ENCODE results near the gene CDC42EP3. TPM values are rescaled to one million over a fixed set of nuclear protein-coding genes. Genes with fewer than 3 reads are reported as not detected.

The CDC42EP3 gene
- total RNA-seq, 4 donors from 2014 or later, result 8.1 to 24.7 (median 18.8) TPM

- Histone ChIP-seq H3K4me3 (replicated peaks in 1 of 3) (no peak overlapping the region), H3K27ac (no peak overlapping the region), H3K27me3 (no peaks in the 10 kb centered on the region), H3K9me3 (no peaks in the 10 kb centered on the region), H3K4me1 (peaks cover 0 to 18% of the 10 kb centered on the region in 2 donors), H3K36me3 (no peaks in the 10 kb centered on the region)
- intact Hi-C loops (cut with DNase I), result no loop called here
- WGBS, 2 donors, result 84% methylated on average over 4 of the region's 4 CpGs
- no peak for DNase-seq
- no peak for TF ChIP-seq POLR2A (IDR thresholded peaks at IDR 0.05)
- TF ChIP-seq, protein P1, sequence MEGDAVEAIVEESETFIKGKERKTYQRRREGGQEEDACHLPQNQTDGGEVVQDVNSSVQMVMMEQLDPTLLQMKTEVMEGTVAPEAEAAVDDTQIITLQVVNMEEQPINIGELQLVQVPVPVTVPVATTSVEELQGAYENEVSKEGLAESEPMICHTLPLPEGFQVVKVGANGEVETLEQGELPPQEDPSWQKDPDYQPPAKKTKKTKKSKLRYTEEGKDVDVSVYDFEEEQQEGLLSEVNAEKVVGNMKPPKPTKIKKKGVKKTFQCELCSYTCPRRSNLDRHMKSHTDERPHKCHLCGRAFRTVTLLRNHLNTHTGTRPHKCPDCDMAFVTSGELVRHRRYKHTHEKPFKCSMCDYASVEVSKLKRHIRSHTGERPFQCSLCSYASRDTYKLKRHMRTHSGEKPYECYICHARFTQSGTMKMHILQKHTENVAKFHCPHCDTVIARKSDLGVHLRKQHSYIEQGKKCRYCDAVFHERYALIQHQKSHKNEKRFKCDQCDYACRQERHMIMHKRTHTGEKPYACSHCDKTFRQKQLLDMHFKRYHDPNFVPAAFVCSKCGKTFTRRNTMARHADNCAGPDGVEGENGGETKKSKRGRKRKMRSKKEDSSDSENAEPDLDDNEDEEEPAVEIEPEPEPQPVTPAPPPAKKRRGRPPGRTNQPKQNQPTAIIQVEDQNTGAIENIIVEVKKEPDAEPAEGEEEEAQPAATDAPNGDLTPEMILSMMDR (IDR thresholded peaks at IDR 0.05), result no peak
Observed at GRCh38 chr2:37612382-37612781, 59.1 kb downstream of the CDC42EP3 start.

GRCh38 chr2:37610638-37611289 lies 60.7 kb downstream of the CDC42EP3 start:
- Histone ChIP-seq H3K4me3 (replicated peaks in 1 of 3) (no peak overlapping the region), H3K27me3 (no peaks in the 10 kb centered on the region), H3K9me3 (no peaks in the 10 kb centered on the region), H3K36me3 (no peaks in the 10 kb centered on the region), H3K4me1 (peaks cover 0 to 6% of the 10 kb centered on the region in 2 donors), H3K27ac (no peak overlapping the region)
- WGBS, 2 donors, result 75 to 79% methylated on average over 5 of the region's 5 CpGs
- TF ChIP-seq POLR2A (IDR thresholded peaks at IDR 0.05), result no peak
- TF ChIP-seq, protein P1 (IDR thresholded peaks at IDR 0.05), result no peak
- intact Hi-C loops (cut with DNase I), result no loop called here
- no peak for DNase-seq

DNA sequence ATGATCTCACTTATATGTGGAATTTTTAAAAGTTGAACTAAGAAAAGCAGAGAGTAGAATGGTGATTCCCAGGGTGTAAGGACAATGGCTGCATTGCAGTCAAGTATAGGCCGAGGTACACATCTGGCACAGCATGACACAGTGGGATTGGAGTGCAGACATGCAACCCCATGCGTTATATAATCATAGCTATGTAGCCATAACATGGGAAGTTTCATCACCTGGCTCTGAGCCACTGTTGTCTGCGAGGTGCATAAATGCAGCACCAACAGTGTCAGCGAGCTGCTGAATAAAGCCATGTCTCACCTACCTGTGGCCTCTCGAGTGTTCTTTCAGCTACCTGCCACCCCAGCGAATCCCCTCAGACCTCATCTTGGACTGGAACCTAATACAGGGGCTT lies 61.7 kb downstream of the CDC42EP3 start:
- 90 to 94% methylated on average over 6 of the region's 6 CpGs for WGBS, 2 donors
- DNase-seq, result no peak
- Histone ChIP-seq H3K4me1 (peaks cover 0 to 6% of the 10 kb centered on the region in 2 donors), H3K4me3 (replicated peaks in 1 of 3) (no peak overlapping the region), H3K27ac (no peak overlapping the region), H3K9me3 (no peaks in the 10 kb centered on the region), H3K27me3 (no peaks in the 10 kb centered on the region), H3K36me3 (no peaks in the 10 kb centered on the region)
- intact Hi-C loops (cut with DNase I), result no loop called here
- TF ChIP-seq POLR2A (IDR thresholded peaks at IDR 0.05), result no peak
- TF ChIP-seq, protein P1 (IDR thresholded peaks at IDR 0.05), result no peak

DNA sequence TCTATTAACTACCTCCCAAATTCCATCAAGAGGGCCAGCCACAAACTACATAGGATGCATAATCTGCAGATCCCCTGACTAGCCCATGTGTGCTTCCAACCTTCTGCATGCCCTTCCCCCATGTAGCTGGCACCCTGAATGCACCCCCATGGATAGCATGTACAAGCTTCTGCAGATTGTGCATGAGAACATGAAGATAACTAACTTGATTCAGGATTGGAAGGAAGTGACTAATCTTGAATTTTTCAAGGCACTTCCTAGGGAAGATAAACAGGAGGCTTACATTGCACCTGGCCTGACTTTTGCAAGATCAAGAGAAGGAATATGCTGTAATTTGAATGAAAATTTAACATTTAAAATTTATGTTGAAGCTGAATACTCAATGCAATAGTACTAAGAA lies 66.7 kb downstream of the CDC42EP3 start:
- Histone ChIP-seq H3K36me3 (no peaks in the 10 kb centered on the region), H3K27ac (no peak overlapping the region), H3K9me3 (no peaks in the 10 kb centered on the region), H3K4me1 (no peaks in the 10 kb centered on the region), H3K27me3 (no peaks in the 10 kb centered on the region), H3K4me3 (replicated peaks in 1 of 3) (no peak overlapping the region)
- intact Hi-C loops (cut with DNase I), result no loop called here
- no peak for TF ChIP-seq POLR2A (IDR thresholded peaks at IDR 0.05)
- TF ChIP-seq, protein P1 (IDR thresholded peaks at IDR 0.05), result no peak
- DNase-seq, result no peak

GRCh38 chr2:37602702-37603101 lies 68.7 kb downstream of the CDC42EP3 start:
- Histone ChIP-seq H3K4me1 (no peaks in the 10 kb centered on the region), H3K27me3 (no peaks in the 10 kb centered on the region), H3K9me3 (no peaks in the 10 kb centered on the region), H3K4me3 (replicated peaks in 1 of 3) (no peak overlapping the region), H3K36me3 (no peaks in the 10 kb centered on the region), H3K27ac (no peak overlapping the region)
- no peak for DNase-seq
- intact Hi-C loops (cut with DNase I), result no loop called here
- no peak for TF ChIP-seq POLR2A (IDR thresholded peaks at IDR 0.05)
- TF ChIP-seq, protein P1 (IDR thresholded peaks at IDR 0.05), result no peak

Data from thyroid gland (tissue), 4 donors.